GM19468 (cell line): ENCODE measurements around the gene VWA1.
"Not testable (repeated sequence)": the region's sequence is repeated elsewhere in the genome, so short reads cannot be mapped to it uniquely, and the experiment has no call there.

Experiments used
- ATAC-seq: cut with Tn5 transposase; IDR thresholded peaks from one replicate; pipeline ENCODE4 v1.9.1; 2021; ENCODE audit warnings: mild to moderate bottlenecking, moderate library complexity, moderate number of reproducible peaks; ENCODE audit not compliant: unreplicated experiment; ENCODE audit errors: extremely low read depth

VWA1 gene

GRCh38 chr1:1476011-1476410 is 40.5 kb downstream of the VWA1 start:
- not testable (repeated sequence) for ATAC-seq

DNA sequence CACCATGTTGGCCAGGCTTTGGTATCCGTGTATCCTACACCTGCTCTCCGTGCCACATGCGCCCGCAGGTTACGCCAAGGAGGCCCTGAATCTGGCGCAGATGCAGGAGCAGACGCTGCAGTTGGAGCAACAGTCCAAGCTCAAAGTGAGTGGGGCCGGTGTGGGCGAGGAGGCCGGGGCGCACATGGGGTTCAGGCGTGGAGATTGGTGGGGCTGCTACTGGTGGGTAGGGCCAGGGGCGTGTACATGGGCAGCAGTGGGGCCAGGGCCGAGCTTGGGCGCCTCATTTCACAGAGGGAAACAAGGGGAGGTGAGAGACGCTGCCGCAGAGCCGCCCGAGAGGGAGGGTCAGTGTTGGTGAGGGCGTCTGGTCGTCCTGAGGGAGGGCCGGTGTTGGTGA is 41.7 kb downstream of the VWA1 start:
- ATAC-seq = no peak

DNA sequence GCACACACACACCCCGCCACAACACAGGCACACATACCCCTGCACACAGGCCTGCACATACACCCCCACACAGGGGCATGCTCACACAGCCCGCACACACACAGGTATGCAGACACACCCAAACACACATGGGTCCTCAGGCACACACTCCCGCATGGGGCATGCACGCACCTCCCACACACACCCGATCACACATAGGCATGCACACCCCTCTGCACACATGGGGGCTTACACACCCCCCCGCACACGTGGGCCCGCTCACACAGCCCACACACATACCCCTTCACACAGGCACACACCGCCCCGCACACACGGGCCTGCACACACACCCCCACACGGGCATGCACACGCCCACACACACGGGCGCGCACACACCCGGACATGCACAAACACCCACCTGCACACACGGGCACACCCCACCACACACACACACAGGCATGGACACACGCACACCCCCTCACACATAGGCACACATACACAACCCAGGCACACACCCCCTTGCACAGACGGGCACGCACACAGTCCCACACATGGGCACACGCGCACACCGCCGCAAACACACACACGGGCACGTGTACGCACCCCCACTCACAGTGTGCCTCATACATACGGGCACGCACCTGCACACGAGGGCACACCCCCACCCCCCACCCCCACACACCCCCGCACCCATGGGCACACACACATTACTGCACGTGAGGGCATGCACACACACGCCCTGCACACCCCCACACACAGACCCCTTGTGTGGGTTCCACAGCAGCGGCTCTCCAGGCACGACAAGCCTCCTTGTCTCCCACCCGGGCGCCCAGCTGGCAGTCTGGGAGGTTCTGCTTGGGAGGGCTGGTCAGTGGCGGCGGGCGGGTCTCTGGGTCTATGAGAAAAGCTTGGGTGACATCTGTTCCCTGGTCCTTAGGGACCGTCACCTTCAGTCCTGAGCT is 44.3 kb downstream of the VWA1 start:
- ATAC-seq = no peak

DNA sequence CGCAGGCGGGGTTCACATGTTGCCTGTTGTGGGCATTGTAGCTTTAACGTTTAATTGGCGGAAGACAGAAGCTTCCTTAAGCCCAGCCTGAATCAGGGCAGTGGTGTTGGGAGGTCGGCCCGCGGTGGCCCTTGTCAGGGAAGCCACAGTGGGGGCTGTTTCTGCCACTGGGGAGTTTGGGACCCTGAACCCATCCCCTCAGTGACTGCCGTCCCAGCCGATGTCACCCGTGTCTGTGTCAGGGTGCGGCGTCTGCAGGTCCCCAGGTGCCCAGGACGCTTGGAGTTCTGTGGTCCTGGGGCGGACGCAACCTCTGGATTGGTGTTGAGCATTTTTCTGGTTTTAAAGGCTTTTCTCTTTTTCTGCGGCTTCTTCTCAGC is 45.0 kb downstream of the VWA1 start:
- ATAC-seq = not testable (repeated sequence)

DNA sequence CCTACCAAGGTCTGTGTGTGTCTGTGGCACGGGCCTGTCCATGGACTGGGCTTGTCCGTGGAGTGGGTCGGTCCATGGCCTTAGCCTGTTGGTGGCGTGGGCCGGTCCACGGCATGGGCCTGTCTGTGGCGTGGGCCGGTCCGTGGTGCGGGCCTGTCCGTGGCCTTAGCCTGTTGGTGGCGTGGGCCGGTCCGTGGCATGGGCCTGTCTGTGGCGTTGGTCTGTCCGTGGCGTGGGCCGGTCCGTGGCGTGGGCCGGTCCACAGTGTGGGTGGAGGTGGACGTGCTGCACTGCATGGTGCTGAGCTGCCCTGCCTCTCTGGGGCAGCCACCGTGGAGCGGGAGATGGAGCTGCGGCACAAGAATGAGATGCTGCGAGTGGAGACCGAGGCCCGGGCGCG is 46.3 kb downstream of the VWA1 start:
- not testable (repeated sequence) for ATAC-seq

- no peak for ATAC-seq
Observed at GRCh38 chr1:1482856-1483255, 47.4 kb downstream of the VWA1 start.

GRCh38 chr1:1483714-1484113 is 48.2 kb downstream of the VWA1 start:
- no peak for ATAC-seq

DNA sequence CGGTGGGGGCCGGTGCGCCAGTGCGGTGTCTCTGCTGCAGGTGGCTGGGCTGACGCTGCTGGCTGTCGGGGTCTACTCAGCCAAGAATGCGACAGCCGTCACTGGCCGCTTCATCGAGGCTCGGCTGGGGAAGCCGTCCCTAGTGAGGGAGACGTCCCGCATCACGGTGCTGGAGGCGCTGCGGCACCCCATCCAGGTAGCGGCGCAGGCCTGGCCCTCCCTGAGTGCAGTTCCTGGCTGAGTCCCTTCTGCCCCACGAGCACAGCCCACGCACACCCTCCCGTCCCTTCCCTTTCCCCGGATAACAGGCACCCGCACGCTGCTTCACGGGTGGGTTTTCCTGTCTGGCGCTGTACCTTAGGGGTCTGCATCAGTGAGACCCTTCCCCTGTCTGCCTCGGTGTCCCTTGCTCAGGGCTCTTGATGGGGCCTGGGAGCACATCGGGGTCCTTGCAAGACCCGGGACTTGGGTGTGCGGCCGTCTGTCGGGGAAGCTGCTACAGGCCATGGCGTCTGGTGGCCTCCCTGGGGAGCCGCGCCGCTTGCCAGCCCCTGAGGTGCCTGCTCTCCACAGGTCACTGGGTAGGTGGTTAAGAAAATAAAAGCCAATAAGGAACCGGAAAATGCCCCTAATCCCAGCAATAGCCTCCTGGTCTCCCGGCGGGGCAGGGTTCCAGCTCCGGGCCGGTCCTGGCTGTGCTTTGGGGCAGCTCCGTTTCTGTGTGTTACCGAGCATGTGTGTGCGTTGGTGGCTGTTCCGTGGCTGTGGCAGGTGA is 49.7 kb downstream of the VWA1 start:
- not testable (repeated sequence) for ATAC-seq

- not testable (repeated sequence) for ATAC-seq
Observed at GRCh38 chr1:1485755-1486317, 50.3 kb downstream of the VWA1 start.

GRCh38 chr1:1487701-1488100 is 52.2 kb downstream of the VWA1 start:
- ATAC-seq = no peak

- no peak for ATAC-seq
Observed at GRCh38 chr1:1489231-1489630, 53.7 kb downstream of the VWA1 start.

DNA sequence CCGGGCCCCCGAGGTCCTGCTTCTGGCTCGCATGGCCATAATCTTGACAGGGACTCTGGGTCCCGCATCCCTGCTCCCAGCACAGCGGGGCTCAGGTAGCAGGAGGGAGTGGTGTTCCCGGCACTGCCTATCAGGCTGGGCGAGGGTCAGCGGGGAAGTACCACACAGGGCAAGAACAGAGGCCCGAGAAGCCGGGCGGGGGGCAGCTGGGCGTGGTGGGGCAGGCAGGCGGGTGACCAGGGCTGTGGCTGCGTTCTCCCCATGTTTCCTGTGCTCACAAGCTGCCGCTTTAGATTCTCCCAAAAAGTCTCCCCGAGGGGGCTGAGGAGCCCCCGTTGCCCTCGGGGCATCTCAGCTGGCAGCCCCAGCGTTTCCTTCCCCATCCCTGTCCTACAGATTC is 54.4 kb downstream of the VWA1 start:
- ATAC-seq = no peak

DNA sequence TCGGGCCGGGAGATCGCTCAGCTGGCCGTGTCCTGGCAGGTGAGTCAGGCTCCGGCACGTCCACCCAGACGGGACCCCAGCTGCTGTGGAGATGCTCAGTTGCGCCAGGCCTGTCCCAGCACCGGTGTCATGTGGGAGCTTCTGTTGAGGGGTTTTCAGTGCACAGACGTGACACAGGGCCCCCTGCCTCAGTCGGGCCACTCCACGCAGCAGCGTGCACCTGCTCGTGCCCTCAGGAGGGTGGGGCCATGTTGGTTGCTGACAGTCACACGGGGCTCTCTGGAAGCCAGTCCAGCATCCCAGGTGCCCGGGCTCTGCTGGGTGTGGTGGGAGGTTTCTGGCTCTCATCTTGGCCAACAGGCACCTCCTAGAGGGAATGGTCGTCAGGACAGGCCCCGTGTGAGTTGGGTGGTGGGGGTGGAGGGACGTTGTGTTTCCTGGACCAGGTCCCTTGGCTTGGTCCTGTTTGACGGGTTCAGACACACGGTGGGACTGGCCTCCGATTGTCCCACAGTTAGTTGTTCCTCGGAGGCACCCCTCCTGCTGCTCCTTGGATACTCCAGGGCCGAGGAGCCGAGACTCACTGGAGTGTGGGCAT is 55.2 kb downstream of the VWA1 start:
- ATAC-seq = no peak

GRCh38 chr1:1491601-1492000 is 56.1 kb downstream of the VWA1 start:
- ATAC-seq = no peak
